Tibial nerve (tissue), 4 donors: ENCODE results near the gene OBSCN.

Experiments
- CTCF ChIP-seq, 5 experiments: fragments of 200-600 bp in 3 of 5; fragments of 450-650 bp in 2 of 5; sonication (generic) in 3 of 5; IDR thresholded peaks; one replicate each; pipeline ENCODE4 v1.5.1; 2016 to 2019; ENCODE audit warnings: antibody characterized with exemption in 5 of 5, mild to moderate bottlenecking in 3 of 5, moderate library complexity in 2 of 5
- EP300 ChIP-seq, 2 donors: sonication (generic); formaldehyde crosslinking; IDR thresholded peaks; one replicate each; pipeline ENCODE4 v1.6.1; 2017; ENCODE audit warnings: antibody characterized with exemption in 2 of 2, mild to moderate bottlenecking in 1 of 2
- POLR2A ChIP-seq, 2 donors: fragments of 450-650 bp; IDR thresholded peaks; one replicate each; pipeline ENCODE4 v1.6.1; 2017; ENCODE audit warnings: antibody characterized with exemption in 2 of 2, mild to moderate bottlenecking in 2 of 2, moderate library complexity in 2 of 2

GRCh38 chr1:228208831-228209551, 1.1 kb downstream of the OBSCN start:
- TF ChIP-seq CTCF (IDR thresholded peaks at IDR 0.05) (no peak), EP300 (IDR thresholded peaks at IDR 0.05) (no peak), POLR2A (IDR thresholded peaks at IDR 0.05) (no peak)
